SK-MEL-5 (cell line): Measurements from ENCODE around the gene TP53I11. TPM values are rescaled to one million over a fixed set of nuclear protein-coding genes. Genes with fewer than 3 reads are reported as not detected.

Experiments used
- DNase-seq: peaks from one replicate; pipeline ENCODE4 v3.0.0-alpha.2; 2016; ENCODE audit warnings: low read depth, low spot score
- in situ Hi-C: cut with HindIII; loops from 2 replicates; pipeline ENCODE4 v1.10.0; 2016; ENCODE audit warnings: low sequenced_read_pairs, high pct_unique_total_duplicates, low pct_unique_long_range_greater_than_20kb
- polyA plus RNA-seq, 2 experiments: library from polyadenylated mRNA; depleted of rRNA; stranded (reverse); fragments of >200 nt; gene quantifications; 2 replicates each; pipeline ENCODE4 v1.2.3, GENCODE V29; 2015
- total RNA-seq: library from RNA; depleted of rRNA; stranded (reverse); fragments of >200 nt; shearing (Covaris generic); gene quantifications from 2 replicates; pipeline ENCODE4 v1.2.3, GENCODE V29; 2014; rRNA removed

TP53I11 gene, protein sequence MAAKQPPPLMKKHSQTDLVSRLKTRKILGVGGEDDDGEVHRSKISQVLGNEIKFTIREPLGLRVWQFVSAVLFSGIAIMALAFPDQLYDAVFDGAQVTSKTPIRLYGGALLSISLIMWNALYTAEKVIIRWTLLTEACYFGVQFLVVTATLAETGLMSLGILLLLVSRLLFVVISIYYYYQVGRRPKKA
- total RNA-seq: 3.2 and 4.0 TPM in 2 replicates
- 25.8 and 28.9 TPM in 2 replicates for polyA plus RNA-seq (2015; cell fraction: cytosol; rRNA removed)
- polyA plus RNA-seq (2015; cell fraction: nucleus; rRNA removed): 11.3 and 12.8 TPM in 2 replicates

DNA sequence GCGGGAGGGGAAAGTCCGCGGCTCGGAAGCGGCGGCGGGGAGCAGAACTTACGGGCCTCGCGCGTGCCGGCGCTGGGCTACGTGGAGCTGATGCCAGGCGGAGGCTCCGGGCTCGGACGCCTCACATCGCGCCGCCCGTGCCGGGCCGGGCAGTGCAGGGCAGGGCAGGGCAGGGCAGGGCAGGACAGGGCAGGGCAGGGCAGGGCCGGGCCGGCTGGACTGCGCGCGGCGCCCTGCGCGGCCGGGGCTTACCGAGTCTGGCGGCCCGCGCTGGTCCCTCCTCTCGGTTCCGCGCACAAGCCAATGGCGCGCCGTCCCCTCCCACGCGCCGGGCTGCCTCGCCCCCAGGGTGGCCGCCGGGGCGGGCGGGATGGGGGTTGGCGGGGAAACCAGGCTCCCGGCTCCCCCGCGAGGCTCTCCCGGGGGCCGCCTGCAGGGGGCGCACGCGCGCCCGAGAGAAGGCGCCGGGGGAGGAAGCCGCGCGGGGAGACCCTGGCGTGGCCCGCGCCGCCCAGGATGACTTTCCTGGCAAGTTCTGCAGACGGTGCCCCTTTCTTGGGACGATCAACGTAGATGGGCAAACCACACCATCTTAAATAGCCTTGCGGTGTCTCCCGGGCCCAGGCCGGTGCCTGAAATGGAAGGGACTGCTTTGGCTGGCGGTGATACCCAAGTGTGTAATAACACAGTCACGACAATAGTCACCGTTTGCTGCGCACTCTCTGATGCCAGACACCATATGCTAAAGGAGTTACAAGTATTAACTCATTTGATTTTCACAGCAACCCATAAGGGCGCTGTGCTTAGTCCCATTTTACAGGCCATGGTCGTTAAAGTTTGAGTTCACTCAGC, at the start of gene TP53I11:
TSS of gene TP53I11 (minus strand) at position 259 of the 852 bp plus-strand sequence. CDS start 12,548 bp downstream, outside the sequence.
- peak; percentile 44 for DNase-seq
- in situ Hi-C loops: no loop called here

DNA sequence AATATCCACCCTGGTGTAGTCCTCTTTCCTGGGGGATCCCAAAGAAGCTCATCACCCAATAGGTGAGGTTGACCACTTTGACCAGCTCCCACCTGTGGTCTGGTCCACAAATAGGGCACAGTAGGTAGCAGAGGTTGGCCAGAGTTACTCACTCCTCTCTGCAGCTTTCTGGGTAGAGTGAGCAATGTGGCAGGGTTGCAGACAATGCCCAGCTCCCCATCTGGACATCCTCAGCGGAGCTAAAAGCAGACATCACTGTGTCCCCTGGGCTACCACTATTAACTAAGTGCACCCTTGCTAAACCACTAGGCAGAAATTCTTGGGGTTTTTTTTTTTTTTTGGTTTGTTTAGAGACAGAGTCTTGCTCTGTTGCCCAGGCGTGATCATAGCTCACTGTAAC, 48.4 kb upstream of the TP53I11 start:
- in situ Hi-C loops: no loop called here
- no peak for DNase-seq

DNA sequence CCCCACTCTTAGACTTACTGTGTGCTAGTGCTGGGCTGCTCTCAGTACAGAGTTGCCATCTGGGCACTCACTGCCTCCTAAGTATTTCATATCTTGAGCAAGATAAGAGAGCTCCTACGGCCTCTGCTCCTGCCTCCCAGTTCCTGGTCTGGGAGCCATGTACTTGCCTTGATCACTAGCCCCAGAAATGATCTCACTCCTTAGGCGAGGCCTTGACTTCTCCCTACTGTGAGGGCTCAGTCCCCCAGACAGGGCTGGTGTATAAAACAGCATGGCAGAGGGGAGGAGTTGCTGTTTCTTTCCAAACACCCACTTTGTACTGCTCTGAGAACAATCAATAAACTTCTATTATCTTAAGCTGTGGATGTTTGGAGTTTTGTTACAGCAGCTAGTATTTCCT, 47.4 kb upstream of the TP53I11 start:
- no peak for DNase-seq
- in situ Hi-C loops: no loop called here

DNA sequence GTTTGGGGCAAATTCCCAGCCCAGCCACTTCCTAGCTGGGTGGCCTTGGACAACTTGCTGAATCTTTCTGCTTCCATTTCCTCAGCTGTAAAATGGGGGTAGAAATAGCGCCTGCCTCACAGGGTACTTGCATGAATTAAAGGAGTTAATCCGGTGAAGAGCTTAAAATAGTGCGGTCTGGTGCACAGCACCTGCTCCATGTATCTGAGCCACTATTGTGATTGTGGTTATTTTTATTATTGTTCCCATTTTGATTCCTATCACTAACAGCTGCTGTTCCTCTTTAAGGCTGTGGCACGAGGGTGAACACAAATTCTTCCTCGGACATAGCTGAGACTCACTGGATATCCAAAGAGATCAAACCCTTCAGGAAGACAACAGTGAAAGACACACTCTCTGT, 46.9 kb upstream of the TP53I11 start:
- in situ Hi-C loops: no loop called here
- no peak for DNase-seq

DNA sequence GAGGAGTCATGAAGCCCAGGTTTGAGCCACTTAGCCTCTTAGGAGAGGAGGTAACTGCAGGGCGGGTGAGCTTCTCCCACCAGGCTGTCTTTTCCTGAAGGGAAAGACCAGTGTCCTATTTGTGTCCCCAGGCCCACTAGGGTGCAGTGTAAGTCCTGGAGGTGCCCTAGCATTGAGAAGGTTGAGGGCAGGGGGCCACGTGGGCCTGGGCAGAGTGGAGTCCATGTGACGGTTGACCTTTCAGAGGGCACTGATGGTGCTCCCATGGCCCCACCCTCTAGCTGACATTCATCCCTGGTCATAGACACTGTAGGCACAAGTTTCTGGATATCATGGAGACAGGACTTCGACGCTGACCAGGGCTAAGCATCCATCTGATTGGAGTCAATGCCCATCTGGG, 44.1 kb upstream of the TP53I11 start:
- in situ Hi-C loops: no loop called here
- peak; percentile 32 for DNase-seq

DNA sequence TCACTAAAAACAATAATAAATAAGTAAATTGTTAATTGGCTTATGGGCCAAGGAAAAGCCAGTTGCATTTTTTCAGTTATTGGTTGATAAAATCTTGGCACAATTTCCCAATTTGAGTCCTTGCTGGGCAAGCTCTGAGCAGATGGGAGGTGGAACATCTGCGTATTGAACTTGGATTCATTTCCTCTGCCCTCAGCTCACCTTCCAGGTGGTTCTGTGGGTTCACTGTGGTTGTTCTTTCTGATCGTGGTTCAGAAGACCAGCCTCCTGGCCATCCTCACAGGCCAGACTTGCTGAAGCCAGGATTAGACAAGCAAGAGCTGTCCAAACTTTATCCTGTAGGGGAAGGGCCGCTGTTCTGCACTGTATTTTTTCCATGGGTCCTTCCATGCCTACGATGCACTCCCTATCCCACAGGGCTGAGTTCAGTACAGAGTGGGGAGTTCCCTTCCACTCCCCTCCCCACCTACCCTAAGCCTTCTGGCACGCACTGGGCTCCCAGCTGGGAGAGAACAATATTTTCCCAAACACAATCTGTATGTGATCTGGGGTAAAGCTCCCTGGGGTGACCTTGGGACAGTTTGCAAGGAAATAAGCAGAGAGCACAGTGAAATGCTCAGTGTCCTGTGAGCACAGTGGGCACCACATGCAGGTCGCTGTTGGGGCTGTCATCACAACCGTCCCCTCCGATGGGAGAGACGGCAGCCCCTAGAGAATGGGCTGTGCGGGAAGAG, 43.5 kb upstream of the TP53I11 start:
- in situ Hi-C loops: no loop called here
- no peak for DNase-seq

DNA sequence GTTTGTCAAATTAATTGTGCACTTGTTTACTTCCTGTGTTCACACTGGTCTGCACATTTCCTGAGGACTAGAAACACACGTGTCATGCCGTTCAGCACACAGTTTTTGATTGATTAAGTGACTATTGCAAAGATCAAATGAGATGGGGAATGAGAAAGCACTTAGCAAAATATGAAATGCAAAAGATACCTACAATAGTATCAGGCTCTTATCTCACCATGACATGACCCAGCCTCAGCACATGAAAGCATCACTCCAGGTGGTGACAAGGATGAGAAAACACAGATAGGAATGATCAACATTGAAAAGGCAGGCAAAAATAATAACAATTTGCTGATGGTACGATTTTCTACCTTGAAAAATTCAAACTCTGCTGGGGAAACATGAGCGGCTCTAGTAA, 42.1 kb upstream of the TP53I11 start:
- in situ Hi-C loops: no loop called here
- no peak for DNase-seq

DNA sequence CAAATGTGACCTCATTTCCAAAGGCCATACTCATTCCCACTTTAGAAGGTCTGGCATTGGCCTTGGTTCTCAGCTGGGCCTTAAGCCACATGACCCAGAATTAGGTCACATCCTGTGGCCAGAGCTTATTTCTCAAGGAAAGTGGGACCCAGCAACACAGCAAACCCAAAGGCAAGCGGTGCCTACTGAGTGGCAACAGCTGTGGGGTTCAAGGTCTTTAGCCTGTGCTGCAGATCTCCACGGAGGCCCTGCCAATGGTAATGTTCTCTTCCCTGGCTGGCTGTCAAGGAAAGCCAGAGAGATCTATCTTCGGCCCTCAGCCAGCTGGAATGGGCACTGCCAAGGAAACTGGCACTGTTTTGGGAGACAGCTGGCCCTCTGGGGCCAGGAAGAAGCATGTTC, 41.5 kb upstream of the TP53I11 start:
- in situ Hi-C loops: no loop called here
- no peak for DNase-seq

DNA sequence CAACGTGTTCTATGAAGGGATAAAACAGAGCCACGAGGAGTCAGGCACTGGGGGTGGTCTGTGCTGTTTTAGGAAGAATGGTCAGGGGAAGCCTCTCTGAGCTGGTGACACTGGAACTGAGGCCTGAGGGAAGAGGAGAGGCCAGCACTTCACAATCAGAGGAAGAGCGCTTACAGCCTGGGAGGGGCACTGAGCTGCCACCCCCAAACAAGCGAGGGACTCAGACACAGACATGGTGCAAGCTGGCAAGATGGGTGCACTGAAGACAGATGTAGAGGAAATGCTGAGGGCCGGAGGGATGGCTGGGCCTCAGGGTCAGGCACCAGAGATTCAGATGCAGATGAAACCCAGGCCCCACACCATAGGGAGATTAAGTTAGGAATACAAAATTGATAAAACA, 40.0 kb upstream of the TP53I11 start:
- no peak for DNase-seq
- in situ Hi-C loops: no loop called here

DNA sequence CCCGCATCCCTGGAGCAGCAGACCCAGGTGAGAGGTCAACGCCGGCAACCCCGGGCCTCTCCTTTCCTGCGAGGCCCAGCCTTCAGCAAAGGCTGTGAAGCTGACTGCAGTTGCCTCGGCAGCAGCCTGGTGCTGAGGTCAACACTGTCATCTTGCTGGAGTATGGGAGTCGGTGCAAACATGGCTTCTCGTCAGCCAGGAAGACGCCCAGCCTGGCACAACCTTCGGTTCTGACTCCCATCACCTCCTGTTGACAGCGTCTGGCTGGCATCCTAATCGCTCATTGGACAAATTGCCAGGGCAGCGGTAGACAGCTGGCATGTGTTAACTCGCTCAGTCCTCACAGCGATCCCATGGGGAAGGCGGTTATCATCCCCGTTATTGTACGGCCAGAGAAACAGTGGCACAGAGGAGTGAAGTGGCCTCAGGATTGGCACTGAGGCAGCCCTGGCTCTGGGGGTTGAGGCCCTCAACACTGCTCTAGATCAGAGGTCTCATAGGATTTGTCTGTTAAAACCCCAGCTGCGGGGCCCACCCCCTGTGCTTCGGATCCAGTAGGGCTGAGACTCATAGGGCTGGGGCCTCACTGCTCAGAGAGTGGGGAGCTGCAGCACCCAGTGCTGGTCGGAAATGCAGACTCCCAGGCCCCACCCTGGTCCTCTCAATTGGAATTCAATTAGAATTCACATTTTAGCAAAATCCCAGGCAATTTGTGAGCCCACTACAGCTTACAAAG, 39.3 kb upstream of the TP53I11 start:
- in situ Hi-C loops: no loop called here
- DNase-seq: no peak

DNA sequence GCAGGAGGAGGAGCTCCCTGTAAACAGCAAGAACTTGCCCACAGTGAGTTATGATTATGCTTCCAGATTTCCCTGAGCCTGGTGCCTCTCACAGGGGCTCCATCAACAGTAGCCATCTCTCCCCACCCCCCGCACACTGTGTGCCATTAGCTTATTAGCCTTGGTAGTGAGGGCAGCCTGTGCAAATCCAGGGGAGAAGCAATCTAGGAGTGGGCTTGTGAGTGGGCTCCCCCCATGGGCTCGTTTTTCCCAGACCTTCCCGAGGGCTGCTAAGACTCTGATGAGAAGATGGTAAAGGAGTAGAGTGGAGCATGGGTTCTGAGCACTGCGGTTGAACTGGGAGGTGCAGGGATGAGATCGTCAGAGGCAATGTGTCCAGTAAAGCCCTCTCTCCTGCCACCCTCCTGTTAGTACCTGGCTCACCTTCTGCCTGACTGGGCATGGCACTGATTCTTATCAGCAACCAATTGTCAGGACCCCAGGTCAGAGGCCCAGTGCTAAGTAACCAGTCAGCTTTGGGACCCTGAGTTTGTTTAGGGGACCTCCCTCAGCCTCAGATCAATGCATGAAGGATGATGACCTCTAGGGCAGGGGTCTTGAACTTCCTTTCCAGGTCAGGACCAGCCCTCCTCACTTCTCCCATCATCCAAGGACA, 38.4 kb upstream of the TP53I11 start:
- in situ Hi-C loops: no loop called here
- DNase-seq: no peak

DNA sequence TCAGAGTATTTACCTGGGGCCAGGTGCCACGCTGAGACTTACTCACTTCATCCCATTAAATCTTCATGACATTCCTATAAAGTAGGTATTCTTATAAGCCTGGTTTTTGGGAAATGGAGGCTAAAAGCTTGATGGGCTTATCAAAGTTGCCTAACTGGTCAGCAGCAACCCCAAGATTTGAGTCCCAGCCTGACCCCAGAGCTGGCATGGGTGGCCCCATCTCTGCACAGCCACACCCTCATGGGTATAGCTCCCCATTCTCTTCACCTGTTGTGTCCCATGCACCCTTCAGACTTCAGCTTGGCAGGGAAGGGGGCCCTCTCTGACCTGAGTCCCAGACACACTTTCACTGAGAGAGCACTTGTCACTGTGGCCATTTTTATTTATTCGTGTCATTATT, 37.4 kb upstream of the TP53I11 start:
- DNase-seq: no peak
- in situ Hi-C loops: no loop called here

DNA sequence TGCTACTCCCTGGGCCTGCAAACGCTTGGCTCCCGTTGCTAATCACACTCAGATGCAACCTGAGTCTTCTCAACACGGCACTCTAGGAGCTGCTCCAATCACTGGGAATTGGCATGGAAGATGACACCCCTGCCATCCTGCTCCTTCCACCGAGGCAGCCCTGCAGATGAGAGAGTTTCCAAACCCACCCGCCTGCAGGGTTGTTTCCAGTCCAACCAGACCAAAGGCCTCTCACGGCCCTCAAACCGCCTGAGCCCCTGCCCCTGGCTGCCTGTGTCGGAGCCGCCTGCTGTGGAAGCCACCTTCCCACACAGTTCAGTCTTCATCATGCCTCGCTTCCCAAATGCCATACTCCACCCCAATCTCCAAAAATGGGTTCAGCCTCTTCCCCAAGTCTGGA, 36.8 kb upstream of the TP53I11 start:
- in situ Hi-C loops: no loop called here
- DNase-seq: no peak

DNA sequence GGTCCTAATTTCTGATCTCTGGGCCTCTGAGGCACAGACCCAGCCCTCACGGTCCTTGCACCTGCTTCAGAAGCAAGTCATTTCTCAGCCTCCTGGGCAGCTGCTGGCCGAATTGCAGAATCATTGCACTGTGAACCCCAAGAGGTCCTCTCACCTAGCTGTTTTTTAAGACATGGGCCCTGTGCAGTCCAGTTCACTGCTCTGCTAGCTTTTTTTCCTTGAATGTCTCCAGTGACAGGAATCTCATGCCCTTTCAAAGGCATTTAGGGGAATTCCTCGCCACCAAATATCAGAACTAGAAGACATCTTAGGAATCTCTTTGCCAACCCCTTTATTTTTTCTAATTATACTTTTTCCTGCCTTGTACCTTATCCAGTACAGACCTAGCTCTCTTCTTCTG, 35.6 kb upstream of the TP53I11 start:
- no peak for DNase-seq
- in situ Hi-C loops: no loop called here

DNA sequence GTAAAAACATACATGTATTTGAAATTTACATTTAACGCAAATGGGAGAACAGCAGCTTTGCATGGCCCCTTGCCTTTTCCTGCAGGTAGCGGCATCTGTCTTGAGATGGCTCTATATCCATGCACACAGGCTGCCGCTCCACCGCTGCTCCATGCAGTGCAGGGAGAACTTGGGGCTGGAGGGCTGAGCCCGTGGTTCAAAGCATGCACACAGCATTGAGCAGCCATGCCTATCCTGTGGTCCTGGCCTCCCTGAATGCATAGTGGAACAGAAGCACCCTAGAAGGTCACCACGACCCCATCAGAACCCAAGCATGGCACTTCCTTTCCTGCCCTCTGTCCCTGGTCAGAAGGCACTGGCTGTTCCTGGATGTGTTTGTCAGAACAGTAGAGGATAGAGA, 35.0 kb upstream of the TP53I11 start:
- no peak for DNase-seq

DNA sequence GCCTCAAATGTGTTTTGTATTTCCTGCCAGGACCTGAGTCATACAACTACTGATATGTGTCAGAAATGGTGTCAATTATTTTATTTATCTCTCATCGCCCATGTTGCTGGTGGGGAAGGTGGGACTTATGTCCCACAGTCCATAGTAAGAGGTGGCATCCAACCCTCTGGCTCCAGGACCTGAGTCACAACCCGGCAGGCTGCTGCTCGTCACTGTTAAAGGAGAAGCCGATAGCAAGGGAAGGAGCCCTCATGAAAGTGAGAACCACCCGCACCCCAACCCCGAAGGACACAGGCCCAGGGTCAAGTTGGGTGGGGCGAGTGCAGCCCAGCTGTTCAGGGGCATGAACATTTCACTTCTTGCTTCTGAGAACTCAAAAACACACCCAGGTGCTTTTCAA, 33.1 kb upstream of the TP53I11 start:
- in situ Hi-C loops: no loop called here
- DNase-seq: no peak

More for the DNA sequence above, 35.0 kb upstream of the TP53I11 start:
- in situ Hi-C loops: no loop called here

DNA sequence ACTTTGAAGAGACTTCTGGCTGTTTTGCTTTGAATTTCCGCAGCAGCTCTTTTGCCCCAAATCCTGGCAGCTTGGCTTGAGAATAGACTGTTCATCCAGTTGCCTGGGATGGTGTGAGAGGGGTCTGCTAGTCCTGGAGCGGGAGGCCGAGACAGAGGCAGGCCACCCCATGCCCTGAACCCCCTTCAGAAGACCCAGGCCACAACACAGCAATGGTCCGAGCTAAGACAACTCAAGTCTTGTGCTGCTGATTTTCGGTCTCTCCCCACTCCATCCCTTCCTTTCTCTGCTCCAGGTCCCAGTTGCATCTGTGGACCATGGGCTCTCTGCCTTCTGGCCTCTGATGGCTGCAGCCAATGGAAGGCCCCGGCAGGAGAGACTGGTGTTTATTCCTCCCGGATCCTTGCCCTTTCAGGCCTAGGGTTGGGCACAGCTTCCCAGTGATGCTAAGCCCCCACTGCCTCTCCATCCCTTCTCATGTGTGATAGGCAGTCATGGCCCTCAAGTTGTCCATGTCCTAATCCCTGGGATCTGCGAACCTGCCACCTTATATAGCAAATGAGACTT, 31.9 kb upstream of the TP53I11 start:
- in situ Hi-C loops: no loop called here

More for the DNA sequence above, 31.9 kb upstream of the TP53I11 start:
- DNase-seq: no peak
